HepG2 (cell line): ENCODE measurements around the gene TEX261. TPM values are rescaled to one million over a fixed set of nuclear protein-coding genes. Genes with fewer than 3 reads are reported as not detected.

Source experiments
- ARID4A ChIP-seq: sonication (generic); formaldehyde crosslinking; IDR thresholded peaks from 2 replicates; pipeline ENCODE4 v1.5.0; 2020; ENCODE audit warnings: mild to moderate bottlenecking, missing genetic modification reagents, borderline replicate concordance
- GABPA ChIP-seq, 2 experiments: IDR thresholded peaks; 2 replicates each; pipeline ENCODE4 v1.6.1; 2011 to 2016; ENCODE audit warnings: low read depth in 2 of 2, low read length in 1 of 2, missing biosample characterization in 1 of 2, missing genetic modification characterization in 1 of 2
- HNRNPUL1 ChIP-seq: fragments of 200-400 bp; formaldehyde crosslinking; IDR thresholded peaks from 2 replicates; pipeline ENCODE4 v1.6.1; 2017; ENCODE audit warnings: low read depth, mild to moderate bottlenecking, low read length, moderate library complexity
- KLF13 ChIP-seq: sonication (generic); formaldehyde crosslinking; IDR thresholded peaks from 2 replicates; pipeline ENCODE4 v1.4.0; 2020; ENCODE audit warnings: mild to moderate bottlenecking, missing genetic modification reagents
- MLLT10 ChIP-seq: sonication (generic); formaldehyde crosslinking; IDR thresholded peaks from 2 replicates; pipeline ENCODE4 v1.4.0; 2020; ENCODE audit warnings: missing genetic modification reagents
- RFX3 ChIP-seq: IDR thresholded peaks from 2 replicates; pipeline ENCODE4 v1.6.1; 2016; ENCODE audit warnings: missing biosample characterization, missing genetic modification reagents
- SETDB1 ChIP-seq: sonication (generic); formaldehyde crosslinking; IDR thresholded peaks from 2 replicates; pipeline ENCODE4 v1.5.1; 2020; ENCODE audit warnings: missing genetic modification reagents, mild to moderate bottlenecking, borderline replicate concordance
- TARDBP ChIP-seq: sonication (generic); formaldehyde crosslinking; IDR thresholded peaks from 2 replicates; pipeline ENCODE4 v1.8.0; 2022; ENCODE audit warnings: mild to moderate bottlenecking, missing genetic modification reagents
- TFDP1 ChIP-seq: IDR thresholded peaks from 2 replicates; pipeline ENCODE4 v1.6.1; 2016; ENCODE audit warnings: missing compliant biosample characterization, missing genetic modification reagents, borderline replicate concordance
- THAP11 ChIP-seq: IDR thresholded peaks from 2 replicates; pipeline ENCODE4 v1.6.1; 2016; ENCODE audit warnings: missing biosample characterization, missing genetic modification reagents
- YEATS4 ChIP-seq: sonication (generic); formaldehyde crosslinking; IDR thresholded peaks from 2 replicates; pipeline ENCODE4 v1.4.0; 2020; ENCODE audit warnings: missing genetic modification reagents, borderline replicate concordance
- ZNF281 ChIP-seq: sonication (generic); formaldehyde crosslinking; IDR thresholded peaks from 2 replicates; pipeline ENCODE4 v1.4.0; 2020; ENCODE audit warnings: missing genetic modification reagents, borderline replicate concordance
- ZNF383 ChIP-seq: sonication (generic); formaldehyde crosslinking; IDR thresholded peaks from 2 replicates; pipeline ENCODE4 v1.4.0; 2020; ENCODE audit warnings: missing genetic modification reagents, mild to moderate bottlenecking, borderline replicate concordance
- ZNF503 ChIP-seq: sonication (generic); formaldehyde crosslinking; IDR thresholded peaks from 2 replicates; pipeline ENCODE4 v1.4.0; 2020; ENCODE audit warnings: missing genetic modification reagents
- ZNF839 ChIP-seq: sonication (generic); formaldehyde crosslinking; IDR thresholded peaks from 2 replicates; pipeline ENCODE4 v1.4.0; 2020; ENCODE audit warnings: missing genetic modification reagents, mild to moderate bottlenecking, borderline replicate concordance
- polyA plus RNA-seq, 8 experiments: library from polyadenylated mRNA; depleted of rRNA in 3 of 8; stranded (reverse) in 7 of 8; unstranded in 1 of 8; fragments of >200 nt; fragmentation: Illumina TruSeq in 4 of 8; extraction: Trizol in 4 of 8; gene quantifications; 2 replicates each; pipeline versions ENCODE4 v1.2.1 to v1.2.3, GENCODE V29; 2011 to 2016; ENCODE audit warnings: low read depth in 4 of 8, missing spikeins in 1 of 8, mixed read lengths in 1 of 8; ENCODE audit not compliant: insufficient read depth in 1 of 8
- total RNA-seq, 5 experiments: library from RNA; depleted of rRNA; stranded (reverse); fragments of >200 nt; fragmentation: Illumina TruSeq; extraction: Trizol; gene quantifications; 2 replicates each; pipeline ENCODE4 v1.2.3, GENCODE V29; 2016; ENCODE audit warnings: low read depth in 1 of 5
- TF ChIP-seq, protein P1 (sequence below): sonication (generic); formaldehyde crosslinking; IDR thresholded peaks from 2 replicates; pipeline ENCODE4 v1.4.0; 2020; ENCODE audit warnings: missing genetic modification reagents

TEX261 gene
- total and polyA plus RNA-seq, 2 of the 13 experiments (the other 11 are each of a cell fraction or from before 2014, with no cell fraction given): 43.8 to 78.7 TPM

DNA sequence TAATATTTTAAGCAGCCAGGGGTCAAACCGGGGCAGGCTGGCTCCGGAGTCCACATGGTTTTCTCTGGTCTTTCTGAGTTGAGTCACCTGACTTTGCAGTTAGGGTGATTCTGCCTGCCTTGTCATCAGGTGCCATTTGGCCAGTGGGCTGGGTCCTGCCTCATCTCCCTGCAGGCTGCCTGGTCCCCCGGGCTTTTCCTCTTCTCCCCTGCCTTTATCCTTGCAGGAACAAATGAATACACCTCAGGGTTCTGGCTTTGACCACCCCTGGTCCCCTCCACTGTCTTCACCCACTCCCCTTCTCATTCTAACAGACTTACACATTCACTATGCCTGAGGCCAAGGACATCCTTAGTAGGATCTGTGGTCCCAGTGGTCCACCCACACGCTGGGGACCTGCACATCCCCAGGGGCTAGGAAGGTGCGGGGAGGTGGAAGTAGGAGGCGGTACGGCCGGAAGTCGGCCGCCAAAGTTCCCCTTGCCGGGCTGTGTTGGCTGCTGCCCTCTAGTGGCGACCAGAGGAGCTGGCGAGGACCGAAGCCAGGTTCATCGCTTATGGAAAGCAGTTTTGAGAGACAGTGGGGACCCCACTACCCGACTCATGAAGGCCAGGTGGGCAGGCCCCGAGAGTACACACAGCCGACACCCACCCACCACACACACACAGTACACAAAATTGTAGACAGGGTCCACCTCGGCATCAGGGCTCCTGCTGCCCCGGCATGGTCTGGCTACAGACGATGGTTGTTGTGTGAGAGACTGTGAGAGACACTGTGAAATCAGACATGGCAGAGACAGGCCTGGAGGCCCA, 6.3 kb upstream of the TEX261 start (continued):
- TF ChIP-seq ARID4A (CRISPR knock-in tag) (peak; percentile 78), TARDBP (CRISPR knock-in tag) (no peak), RFX3 (no peak), MLLT10 (no peak), SETDB1 (CRISPR knock-in tag) (no peak), ZNF383 (CRISPR knock-in tag) (no peak), TFDP1 (CRISPR knock-in tag) (no peak; the same call in 1 of the 2 replicates), THAP11 (CRISPR knock-in tag) (peak; percentile 73), ZNF281 (CRISPR knock-in tag) (no peak; the same call in 1 of the 2 replicates), ZNF503 (CRISPR knock-in tag) (no peak), KLF13 (no peak), GABPA (IDR thresholded peaks at IDR 0.05; ENCODE audit: low read depth, low read length) (peak; percentile 80), GABPA (CRISPR knock-in tag; IDR thresholded peaks at IDR 0.05; ENCODE audit: low read depth) (peak; percentile 92), ZNF839 (CRISPR knock-in tag) (no peak), YEATS4 (peak; percentile 66; the same call in 1 of the 2 replicates), HNRNPUL1 (no peak)
- TF ChIP-seq, protein P1, sequence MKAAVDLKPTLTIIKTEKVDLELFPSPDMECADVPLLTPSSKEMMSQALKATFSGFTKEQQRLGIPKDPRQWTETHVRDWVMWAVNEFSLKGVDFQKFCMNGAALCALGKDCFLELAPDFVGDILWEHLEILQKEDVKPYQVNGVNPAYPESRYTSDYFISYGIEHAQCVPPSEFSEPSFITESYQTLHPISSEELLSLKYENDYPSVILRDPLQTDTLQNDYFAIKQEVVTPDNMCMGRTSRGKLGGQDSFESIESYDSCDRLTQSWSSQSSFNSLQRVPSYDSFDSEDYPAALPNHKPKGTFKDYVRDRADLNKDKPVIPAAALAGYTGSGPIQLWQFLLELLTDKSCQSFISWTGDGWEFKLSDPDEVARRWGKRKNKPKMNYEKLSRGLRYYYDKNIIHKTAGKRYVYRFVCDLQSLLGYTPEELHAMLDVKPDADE (CRISPR knock-in tag): no peak
